HG03520 (cell line): ENCODE results near the gene EPHB6.

Experiments
- ATAC-seq: cut with Tn5 transposase; IDR thresholded peaks from one replicate; pipeline ENCODE4 v1.9.1; 2021; ENCODE audit warnings: mild to moderate bottlenecking, moderate library complexity; ENCODE audit not compliant: unreplicated experiment

Gene EPHB6

DNA sequence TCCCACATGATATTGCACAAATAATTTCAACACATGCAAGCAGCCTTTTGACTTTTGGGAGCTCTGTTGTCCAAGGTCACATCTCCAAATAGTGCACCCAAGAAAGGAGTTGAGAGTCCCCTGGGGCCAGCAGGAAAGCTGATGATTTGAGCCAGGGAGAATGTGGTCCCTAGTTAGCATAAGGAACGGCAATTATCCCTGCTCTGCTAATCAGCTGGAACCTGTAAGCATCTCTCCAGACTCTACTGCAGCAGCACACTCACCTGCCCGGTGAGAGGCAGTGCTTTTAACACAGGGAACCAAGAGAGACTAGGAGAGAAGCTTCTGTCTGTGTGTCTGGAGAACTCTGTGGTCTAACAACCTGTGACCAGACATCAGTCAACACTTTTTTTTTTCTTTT, 61.6 kb downstream of the EPHB6 start:
- ATAC-seq = no peak

DNA sequence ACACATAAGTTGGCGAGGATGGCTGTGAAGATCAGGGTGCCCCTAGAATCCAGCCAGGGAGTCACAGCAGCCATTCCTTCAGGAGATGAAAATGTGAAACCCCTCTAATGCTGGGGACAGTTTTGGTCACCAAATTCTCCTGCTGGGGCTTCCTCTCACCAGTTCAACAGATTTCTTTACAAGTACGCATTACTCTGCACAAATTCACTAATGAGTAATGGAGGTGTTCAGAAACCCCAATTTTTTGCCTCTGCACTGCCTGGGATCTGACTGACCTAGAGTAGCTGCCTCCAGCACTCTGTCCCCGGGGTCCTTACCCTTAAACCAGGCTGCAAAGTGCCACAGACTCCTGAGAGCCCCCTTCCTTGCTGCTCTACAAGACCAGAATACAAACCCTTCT, 62.6 kb downstream of the EPHB6 start:
- no peak for ATAC-seq

DNA sequence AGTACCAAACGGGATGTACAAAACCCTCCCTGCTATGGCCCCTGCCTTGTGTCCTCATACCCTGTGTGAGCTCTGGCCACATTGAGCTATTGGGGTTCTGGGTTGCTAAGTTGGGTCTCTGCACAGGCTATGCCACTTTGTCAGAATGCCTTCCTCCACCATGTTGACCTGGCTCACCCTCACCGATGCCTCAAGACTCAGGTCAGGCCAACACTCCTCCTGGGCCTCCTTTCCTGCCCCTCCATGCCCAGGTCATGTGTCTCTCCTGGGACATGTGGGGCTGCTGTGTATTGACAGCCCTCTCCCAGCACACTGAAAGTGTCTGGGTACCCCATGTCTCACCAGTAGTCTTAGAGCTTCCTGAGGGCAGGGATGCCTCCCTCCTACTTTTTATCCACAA, 64.0 kb downstream of the EPHB6 start:
- no peak for ATAC-seq

DNA sequence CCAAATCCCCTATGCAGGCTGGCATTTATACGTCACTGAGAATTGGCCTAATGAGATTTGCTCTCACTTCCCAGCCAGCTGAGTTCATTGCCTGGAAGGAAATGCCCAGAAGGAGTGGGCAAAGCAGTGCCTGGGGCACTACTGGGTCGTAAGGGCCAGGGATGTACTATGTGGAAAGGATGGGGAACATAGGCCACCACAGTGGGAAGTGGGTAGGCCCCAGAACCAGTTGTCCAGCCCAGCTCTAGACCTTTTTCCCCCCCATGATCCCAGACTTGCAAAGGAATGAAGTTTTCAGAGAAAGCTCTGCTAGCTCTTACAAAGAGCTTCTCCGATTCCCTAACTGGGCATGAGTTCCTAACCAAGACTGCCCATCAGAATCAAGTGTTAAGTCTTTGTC, 64.8 kb downstream of the EPHB6 start:
- no peak for ATAC-seq
